NCI-H1436 treated with DMSO at 0.1 percent for 48 hours (cell line): Measurements from ENCODE around the gene TRIM37.
"Not testable (repeated sequence)": the region's sequence is repeated elsewhere in the genome, so short reads cannot be mapped to it uniquely, and the experiment has no call there.

ENCODE experiments used
- DNase-seq: peaks from one replicate; lab custom pipeline; 2025; lab: John Stamatoyannopoulos, UW

The TRIM37 gene

DNA sequence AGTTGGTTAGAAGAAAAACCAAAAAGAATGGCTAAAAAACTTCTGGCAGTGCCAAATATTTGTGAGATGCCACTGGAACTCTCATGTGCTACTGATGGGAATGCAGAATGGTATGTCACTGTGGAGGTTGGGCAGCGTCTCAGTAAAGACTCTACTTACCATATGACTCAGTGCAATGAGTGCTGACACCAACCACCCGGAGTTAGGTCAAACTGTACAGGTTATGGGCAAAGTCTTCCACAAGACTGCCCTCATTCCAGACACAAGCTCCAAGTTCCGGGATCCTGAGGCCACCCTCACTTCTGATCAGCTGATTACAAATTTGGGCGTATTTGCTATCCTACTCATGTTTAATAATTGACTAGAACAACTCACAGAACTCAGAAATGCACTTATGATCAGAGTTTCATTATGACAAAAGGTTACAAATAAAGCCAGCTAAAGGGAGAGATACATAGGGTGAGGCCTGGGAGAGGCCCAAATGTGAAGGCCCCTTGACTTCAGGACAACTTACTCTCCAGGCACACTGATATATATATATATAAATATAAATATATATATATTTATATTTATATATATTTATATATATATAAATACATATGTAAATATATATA is 114.9 kb downstream of the TRIM37 start:
- no peak for DNase-seq

DNA sequence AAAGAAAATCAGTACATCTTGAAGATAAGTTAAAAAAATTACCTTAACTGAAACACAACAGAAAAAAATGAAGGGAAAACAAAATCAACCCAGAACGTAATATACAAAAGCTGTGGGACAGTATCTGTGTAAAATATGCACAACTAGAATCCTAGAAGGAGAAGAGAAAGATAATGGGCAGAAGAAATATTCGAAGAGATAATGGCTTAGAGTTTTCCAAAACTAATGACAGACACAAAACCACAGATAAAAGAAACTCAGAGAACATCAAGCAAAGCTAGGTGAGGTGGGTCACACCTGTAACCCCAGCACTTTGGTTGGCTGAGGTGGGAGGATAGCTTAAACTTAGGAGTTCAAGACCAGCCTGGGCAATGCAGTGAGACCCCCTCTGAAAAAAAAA is 117.1 kb downstream of the TRIM37 start:
- DNase-seq = no peak

DNA sequence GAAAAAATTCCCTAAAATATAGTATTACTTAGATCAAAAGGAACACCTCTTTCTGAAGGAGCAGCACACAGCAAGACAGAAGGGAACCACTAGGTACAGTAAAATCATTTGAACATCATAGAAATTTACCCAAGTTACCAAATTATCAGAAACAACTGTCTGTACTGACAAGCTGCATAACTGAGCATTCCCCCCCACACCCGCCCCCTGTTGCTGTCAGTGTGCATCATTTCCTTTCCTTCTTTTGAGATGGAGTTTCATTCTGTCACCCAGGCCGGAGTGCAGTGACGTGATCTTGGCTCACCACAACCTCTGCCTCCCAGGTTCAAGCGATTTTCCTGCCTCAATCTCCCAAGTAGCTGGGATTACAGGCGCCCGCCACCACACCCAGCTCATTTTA is 120.7 kb downstream of the TRIM37 start:
- no peak for DNase-seq

DNA sequence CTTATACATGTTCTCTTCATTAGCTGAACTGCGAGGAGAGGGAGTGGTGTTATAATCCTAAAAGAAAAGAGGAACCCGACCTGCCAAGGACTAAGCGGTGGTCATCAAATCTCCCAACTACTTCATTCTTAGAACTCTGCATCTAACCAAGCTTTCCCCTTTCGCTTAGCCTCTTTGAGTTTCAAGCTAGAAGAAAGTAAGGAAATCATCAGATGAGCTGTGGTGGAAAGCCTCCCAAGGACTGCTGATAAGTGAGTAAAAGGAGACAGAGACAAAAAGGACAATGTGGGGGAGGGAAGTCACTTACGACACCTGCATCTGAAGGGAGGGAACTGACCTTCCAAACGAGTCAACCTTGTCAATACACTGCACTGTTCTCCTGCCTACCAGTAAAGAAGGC is 121.3 kb downstream of the TRIM37 start:
- DNase-seq = no peak

DNA sequence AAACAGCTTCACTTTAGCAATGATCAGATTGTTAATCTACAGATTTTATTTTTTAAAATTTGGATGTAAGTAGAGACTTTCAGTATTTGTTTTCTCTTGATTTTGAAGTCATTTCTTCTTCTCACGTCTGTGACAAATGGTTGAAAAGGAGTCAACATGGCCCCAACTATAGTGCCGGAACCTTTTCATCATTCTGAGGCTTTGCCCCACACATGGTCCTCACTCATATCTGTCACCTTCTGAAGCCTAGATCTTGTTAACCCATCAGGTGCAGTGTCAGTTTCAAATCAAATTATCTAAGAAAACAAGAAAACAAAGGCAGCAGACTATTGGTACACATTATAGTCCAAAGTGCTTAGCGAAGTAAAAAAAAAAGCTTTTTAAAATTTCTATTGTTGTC is 124.1 kb downstream of the TRIM37 start:
- DNase-seq = no peak

DNA sequence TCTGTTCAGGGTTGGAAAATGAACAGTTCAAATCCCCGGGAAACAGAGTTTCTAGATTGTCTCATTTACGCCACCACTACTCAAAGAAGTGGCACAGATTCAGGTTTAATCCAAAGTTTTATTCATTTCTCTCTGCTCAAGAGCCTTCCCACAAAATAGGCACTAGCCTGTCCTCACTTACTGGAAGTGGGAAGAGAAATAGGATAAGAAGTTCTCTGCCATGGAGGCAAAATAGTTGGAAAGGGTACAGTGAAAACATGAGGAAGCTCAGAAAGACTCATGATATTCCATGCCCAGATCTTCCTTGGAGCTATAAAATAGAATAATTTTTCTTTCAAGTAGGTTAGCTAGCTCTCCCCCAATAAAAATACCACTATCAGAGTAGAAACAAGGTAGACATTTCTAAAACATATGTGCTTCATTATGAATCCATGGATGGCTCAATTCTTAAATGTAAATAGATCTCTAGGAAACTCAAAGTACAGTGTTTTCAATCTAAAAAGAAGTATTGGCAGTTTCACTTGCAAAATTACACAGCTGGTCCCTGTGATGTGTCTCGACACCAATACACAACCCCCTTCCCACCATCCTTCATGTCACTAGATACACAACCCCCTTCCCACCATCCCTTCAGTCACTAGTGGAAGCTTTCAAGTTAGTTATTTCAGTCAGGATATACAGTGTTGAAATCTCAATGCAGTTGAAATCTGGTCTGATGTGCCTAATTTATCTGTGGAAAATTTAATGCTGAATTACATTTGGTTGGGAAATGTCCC is 125.8 kb downstream of the TRIM37 start:
- DNase-seq = no peak

DNA sequence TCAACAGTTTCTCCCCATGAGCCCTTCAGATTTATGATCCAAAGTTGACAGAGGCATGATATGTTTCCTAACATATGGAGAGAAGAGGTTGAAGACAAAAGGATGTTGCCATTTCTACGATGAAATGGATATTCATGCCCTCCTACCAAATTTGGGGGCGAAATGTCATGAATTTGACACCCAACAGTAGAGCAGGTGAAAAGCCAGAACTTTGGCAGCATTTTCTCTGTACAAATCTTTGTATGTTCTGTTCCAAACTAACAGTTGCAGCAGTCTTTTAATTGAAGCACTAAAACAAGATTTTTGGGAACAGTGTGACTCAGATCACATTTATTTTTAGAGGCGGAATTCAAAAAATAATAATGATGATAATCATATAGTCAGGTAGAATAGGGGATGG is 130.1 kb downstream of the TRIM37 start:
- DNase-seq = no peak

DNA sequence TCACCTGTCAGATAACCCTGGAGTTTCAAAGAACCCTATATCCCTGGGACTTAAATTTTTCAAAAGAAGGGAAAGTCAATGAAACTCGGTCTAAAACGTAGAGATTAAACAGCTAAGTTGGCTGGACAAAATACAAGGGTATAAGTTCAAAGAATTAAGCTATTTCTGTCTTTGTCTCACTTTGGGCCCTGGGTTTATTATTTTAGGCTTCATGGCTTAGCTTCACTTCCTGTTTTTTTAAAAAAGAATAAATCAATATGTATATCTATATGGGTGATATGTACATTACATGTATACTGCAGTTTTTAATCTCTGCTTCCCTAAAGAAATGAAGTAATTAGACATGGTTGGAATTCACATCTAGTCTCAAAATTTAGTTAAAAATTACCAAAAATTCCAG is 132.3 kb downstream of the TRIM37 start:
- DNase-seq = no peak

DNA sequence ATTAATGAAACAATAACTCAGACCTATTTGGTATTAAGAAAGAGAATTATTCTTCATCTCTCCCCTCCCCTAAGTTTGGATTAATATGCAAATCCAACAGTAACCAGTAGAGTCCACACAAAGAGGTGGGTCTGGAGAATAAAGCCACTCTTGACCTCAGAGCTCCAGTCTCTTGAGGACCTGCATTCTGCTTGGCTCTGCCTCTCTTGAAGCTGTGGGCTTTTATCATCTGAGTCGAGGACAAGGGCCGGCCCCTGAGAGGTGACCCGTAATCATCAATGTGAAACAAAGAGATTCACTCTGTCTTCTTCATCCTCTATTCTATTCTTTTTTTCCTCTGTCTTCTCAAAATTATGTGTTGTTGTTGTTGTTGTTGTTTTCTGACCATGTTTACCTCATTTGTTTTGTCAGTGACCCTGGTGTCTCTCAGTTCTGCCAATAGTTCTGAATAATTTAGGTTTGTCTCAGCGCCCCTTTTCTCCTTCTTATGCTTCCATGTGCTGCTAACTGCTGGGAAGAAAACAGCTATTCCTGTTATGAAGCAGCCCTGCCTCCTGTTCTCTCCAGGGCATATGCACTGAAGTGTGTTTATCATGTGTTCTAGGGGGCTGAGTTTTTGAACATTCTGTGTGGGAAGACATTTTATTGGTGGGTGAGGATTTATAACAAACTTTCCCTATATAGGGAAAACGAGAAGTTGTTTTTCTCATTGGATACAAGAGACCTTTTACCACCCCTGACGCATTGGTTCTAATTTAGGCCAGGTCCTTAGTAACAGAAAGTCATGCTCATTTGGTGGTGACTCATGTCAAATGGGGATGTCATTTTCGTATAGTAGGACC is 135.8 kb downstream of the TRIM37 start:
- DNase-seq = no peak

DNA sequence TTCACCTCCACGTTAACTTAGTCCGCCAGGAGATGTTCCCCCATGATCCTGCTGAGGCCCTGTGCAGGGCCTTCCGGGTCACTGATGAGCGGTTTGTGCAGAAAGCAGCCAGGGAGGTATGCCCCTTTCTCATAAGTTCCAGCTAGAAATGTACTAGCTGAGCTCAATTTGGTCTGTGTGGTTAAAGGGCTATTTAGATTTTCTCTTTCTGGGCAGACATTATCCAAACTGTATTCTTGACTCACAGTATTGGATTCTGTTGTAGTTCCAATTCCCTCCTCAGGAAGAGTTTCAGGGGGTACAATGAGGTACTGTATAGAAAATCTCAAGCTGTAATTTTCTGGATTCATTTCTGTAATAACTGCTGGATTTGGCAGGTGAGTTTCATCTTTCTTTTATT is 137.1 kb downstream of the TRIM37 start:
- DNase-seq = no peak

DNA sequence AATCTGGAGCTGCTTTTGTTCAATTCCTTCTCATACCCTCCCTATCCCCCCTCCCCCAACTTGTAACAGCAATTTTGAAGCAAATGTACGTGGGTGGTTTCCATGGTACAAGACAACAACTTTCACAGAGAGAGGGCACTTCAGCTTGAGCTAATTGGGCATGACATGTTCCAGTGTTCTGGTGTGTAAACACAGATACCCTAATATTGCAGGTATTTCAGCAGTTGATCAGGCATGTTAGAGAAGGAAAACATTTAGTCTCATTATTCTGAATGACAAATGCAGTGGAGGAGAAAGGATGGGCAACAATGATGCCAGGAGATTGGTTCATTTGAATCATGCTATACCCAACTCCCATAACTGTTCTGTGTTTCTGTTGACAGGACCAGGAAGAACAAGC is 137.5 kb downstream of the TRIM37 start:
- DNase-seq = peak; percentile 94

DNA sequence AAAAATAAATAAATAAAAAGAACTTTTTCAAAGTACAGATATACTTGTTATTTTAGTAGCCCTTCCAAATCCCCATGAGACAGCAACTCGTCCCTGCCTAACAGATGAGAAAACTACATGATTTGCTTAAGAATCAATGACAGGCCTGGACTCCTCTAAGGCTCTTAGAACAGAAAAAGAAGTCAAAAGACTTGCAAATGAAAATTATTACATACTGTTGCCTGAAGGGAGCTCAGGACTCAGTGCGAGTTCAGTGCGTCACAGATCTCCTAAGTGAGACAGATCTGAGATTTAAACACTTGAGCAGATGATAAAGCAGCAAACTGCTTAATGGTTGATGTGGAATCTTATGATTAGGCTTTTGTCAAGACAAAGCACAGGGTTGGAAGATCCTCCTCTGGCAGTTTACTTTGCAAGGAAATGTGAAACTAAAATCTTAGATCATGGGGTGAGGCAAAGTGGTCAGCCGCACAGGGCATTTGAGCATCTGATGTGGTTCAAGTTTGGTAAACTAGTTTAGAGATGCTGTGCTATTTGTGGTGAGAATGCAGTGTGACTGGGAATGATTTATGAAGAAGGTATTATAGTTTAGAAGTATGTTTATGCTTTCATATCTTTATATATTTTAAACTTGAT is 138.1 kb downstream of the TRIM37 start:
- peak; percentile 45 for DNase-seq

DNA sequence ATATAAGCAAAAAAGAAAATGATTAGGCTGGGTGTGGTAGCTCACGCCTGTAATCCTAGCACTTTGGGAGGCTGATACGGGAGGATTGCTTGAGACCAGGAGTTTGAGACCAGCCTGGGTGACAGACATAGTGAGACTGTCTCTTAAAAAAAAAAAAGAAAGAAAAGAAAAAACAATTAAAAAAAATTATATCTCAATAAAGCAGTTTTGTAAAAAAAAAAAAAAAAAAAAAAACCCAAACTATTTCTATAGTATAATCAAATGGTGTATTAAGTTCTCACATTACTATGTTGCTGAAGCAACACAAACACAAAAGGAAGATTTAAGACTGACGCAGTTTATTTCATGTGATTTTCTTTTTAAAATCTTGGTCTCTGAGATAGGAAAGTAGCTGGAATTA is 140.5 kb downstream of the TRIM37 start:
- no peak for DNase-seq

DNA sequence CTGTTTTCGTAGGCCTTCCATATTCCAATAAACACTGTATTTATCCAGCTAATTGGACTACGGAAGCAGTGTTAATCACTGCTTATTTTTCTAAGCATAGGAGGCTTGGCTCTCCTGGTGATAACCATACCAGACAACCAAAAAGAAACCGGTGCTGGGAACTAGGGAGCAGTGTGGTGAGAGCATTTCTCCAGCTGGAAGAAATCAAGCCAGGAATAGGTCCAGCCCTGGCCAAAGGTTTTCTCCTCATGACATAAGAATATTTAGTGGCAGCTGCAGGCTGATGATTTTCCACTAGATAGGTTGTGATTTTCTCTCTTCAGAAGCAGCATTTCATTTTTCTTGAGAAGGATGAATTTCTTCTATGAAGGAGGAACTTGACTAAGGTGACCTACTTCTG is 141.5 kb downstream of the TRIM37 start:
- DNase-seq = no peak

DNA sequence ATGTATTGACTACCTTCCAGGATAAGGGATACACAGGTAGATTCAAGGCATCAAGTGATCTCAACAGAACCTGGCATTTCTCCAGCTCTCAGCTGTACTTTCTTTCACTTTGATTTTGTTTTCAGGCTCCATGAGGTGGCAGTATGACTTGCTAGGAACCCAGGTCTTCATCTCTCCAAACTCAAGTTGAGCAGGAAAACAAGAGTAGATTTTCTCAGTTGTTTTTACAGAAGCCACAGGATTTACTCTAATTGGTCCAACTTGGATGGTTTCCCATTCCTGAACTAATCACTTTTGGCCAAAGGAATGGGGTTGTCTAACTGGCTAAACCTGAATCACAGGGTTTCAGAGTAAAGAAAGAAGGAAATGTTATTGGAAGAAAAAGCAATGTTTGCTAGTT is 146.6 kb downstream of the TRIM37 start:
- no peak for DNase-seq

DNA sequence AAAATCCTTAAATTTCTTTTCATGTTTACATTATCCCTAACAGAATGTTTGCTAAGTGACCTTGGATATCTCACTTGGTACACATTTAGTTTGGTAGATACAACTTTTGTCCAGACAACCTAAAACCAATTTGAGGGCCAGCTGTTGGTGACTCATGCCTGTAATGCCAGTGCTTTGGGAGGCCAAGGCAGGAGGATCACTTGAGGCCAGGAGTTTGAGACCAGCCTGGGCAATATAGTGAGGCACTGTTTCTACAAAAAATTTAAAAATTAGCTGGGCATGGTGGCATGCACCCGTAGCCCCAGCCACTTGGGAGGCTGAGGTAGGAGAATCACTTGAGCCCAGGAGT is 149.0 kb downstream of the TRIM37 start:
- not testable (repeated sequence) for DNase-seq

DNA sequence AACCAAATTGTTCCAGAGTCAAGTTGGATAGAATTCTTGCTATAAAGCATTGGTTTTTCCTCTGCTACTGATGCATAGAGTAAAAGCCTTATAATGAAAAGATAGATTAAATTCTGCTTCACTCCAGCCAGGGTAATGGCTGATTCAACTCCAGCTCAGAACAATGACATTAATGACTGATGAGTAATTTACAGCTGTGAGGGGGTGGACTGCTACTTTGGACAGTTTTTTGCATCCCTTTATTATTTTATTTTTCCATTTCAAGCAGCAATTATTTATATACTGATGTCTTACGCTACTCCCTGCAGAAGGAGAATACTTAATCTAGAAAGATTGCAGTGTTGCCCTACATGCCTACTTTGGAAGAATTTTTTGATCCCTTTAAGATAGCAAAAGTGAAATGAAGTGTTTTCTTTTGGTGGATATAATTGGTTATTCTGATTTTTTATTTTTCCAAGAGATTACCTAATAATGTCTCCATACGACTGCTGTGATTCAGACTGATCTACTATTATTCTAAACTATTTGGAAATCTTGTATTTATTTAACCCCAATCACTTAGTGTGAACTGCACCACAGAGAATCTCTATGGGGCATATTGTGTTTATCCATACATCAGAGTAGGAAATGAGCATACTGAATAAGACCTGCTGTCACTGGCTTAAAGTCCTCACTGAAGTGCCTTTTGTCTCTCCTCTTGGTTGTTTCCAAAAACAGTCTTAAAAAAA is 149.5 kb downstream of the TRIM37 start:
- DNase-seq = no peak

DNA sequence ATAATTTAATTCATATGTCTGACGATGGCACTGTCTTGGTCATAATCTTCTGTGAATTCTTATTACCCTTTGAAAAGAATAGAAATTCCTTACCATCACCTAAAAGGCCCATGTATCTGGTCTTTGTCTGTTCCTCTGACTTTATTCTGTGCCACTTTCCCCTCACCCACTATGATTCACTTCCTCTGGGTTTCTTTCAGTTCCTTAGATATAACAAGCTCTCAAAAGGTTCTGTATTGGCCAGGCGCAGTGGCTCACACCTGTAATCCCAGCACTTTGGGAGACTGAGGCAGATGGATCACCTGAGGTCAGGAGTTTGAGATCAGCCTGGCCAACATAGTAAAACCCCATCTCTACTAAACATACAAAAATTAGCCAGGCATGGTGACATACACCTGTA is 152.3 kb downstream of the TRIM37 start:
- DNase-seq = not testable (repeated sequence)

DNA sequence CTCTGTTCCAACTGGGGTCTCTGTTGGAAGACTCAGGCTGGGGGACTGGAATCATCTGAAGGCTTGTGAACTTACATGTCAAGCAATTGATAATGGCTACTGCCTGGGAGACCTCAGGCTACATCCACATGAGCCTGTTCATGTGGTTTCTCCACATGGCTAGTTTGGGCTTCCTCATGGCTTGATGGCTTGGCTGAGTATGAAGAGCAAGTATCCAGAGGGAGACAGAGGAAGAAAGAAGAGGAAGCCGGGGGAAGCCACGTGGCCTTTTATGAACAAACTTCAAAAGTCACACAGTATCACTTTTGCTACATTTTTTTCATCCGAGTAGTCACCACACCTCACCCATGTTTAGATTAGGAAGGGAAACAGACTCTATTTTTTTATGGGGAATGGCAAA is 158.9 kb downstream of the TRIM37 start:
- no peak for DNase-seq

DNA sequence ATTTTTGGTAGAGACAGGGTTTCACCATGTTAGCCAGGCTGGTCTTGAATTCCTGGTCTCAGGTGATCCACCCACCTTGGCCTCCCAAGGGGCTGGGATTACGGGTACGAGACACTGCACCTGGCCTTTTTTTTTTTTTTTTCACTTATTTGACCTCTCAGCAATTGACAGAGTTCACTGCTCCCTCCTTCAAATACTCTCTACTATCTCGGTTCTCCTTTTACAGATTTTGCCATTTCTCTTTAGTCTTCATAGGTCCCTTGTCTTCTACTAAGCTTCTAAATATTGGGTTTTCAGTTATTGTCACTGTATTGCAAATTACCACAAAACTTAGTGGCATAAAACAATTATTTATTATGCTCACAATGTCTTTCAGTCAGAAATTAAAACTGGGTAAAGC is 159.3 kb downstream of the TRIM37 start:
- DNase-seq = no peak

DNA sequence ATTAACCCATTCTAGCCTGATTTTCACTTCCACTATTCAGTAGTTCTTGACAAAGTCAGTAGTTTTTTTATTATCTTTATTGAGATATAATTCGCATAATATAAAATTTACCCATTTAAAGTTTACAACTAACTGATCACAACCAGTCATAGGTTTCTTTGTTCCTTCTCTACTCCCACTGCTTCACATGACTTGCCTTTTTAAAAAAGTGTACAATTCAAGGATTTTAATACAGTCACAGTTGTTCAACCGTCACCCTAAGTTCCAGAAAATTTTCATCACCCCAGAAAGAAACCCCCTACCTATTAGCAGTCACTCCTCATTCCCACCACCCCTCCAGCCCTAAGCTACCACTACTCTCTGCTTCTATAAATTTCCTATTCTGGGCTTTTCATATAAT is 162.5 kb downstream of the TRIM37 start:
- DNase-seq = no peak

DNA sequence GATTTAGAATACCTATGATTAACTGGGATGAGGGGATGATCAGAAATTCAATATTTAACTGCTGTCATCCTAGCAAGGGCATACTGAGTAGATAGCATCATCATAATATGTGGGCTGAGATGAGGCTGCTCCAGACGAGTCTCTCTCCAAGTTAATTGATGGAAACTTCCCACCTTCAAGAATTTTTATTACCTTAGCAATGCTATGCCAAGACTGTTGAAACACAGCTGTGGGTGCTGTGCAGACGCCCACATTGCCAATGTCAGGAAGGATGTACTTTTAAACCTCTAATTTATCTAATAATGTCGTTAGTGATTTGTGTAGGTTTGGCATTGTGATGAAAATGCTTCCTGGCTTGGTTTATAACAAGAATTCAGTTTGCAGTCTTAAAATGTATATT is 170.4 kb downstream of the TRIM37 start:
- no peak for DNase-seq
